ENCODE results near the gene GDE1. TPM values are rescaled to one million over a fixed set of nuclear protein-coding genes. Genes with fewer than 3 reads are reported as not detected.
A peak's percentile ranks its signal among the peaks of the same experiment; 100 is the strongest.

The GDE1 gene
- total and polyA plus RNA-seq, 9 of the 15 experiments (the other 6 are each of a cell fraction or from before 2014, with no cell fraction given), result 18.8 to 40.5 (median 22.3) TPM

DNA sequence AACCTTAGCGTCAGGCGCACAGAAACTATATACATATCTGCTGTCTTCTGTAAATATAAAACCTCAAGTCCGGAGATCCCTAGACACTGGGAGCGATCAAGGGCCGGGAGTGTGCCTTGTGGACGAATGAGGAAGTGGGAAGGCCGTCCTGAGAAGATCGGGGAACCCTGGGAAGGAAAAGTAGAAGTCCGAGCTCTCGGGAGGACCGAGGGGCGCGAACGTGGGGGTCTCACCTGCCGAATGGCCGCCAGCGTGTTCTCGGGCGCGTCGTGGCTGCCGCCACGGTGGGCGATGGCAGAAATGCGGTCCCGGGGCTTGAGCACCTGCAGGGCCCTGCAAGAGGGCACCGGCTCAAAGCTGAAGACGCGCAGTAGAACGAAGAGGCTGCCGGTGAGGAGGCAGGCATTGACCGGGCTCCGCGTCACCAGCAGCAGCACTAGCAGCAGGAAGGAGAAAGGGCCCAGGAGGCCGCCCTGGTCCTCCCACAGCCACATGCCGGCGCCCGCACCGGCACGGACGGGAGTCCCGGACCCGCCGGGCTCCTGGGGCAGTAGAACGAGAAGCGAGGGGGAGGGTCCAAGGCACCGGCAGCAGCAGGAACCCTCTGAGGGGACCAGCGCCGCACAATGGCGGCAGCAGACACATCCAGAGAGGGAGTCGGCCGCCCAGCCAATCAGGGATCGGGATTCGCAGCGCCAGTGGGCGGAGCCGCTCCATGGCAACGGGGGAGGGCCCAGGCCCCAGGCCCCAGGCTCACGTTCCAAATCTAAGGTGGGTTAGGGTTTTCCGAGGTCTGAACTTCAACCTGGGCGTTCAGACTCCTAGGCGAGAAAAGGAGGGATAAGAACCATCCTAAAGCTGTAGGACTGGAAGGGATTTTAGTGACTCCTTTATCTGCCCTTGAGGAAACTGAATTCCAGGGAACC is at the start of gene GDE1 (continued):
- TF ChIP-seq, protein P1, sequence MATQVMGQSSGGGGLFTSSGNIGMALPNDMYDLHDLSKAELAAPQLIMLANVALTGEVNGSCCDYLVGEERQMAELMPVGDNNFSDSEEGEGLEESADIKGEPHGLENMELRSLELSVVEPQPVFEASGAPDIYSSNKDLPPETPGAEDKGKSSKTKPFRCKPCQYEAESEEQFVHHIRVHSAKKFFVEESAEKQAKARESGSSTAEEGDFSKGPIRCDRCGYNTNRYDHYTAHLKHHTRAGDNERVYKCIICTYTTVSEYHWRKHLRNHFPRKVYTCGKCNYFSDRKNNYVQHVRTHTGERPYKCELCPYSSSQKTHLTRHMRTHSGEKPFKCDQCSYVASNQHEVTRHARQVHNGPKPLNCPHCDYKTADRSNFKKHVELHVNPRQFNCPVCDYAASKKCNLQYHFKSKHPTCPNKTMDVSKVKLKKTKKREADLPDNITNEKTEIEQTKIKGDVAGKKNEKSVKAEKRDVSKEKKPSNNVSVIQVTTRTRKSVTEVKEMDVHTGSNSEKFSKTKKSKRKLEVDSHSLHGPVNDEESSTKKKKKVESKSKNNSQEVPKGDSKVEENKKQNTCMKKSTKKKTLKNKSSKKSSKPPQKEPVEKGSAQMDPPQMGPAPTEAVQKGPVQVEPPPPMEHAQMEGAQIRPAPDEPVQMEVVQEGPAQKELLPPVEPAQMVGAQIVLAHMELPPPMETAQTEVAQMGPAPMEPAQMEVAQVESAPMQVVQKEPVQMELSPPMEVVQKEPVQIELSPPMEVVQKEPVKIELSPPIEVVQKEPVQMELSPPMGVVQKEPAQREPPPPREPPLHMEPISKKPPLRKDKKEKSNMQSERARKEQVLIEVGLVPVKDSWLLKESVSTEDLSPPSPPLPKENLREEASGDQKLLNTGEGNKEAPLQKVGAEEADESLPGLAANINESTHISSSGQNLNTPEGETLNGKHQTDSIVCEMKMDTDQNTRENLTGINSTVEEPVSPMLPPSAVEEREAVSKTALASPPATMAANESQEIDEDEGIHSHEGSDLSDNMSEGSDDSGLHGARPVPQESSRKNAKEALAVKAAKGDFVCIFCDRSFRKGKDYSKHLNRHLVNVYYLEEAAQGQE (IDR thresholded peaks at IDR 0.05; ENCODE audit: borderline replicate concordance), result 0 out of 2 replicates have a peak, but pooled peaks have one; percentile 11
- TF ChIP-seq, protein P1 (CRISPR knock-in tag; IDR thresholded peaks at IDR 0.05; ENCODE audit: low read depth), result no peak
- TF ChIP-seq, protein P2, sequence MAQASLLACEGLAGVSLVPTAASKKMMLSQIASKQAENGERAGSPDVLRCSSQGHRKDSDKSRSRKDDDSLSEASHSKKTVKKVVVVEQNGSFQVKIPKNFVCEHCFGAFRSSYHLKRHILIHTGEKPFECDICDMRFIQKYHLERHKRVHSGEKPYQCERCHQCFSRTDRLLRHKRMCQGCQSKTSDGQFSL (CRISPR knock-in tag; IDR thresholded peaks at IDR 0.05), result peak; percentile 54; the same call in 1 of the 2 replicates
- TF ChIP-seq, protein P2 (tag; IDR thresholded peaks at IDR 0.05), result no peak
- TF ChIP-seq, protein P3, sequence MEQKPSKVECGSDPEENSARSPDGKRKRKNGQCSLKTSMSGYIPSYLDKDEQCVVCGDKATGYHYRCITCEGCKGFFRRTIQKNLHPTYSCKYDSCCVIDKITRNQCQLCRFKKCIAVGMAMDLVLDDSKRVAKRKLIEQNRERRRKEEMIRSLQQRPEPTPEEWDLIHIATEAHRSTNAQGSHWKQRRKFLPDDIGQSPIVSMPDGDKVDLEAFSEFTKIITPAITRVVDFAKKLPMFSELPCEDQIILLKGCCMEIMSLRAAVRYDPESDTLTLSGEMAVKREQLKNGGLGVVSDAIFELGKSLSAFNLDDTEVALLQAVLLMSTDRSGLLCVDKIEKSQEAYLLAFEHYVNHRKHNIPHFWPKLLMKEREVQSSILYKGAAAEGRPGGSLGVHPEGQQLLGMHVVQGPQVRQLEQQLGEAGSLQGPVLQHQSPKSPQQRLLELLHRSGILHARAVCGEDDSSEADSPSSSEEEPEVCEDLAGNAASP (IDR thresholded peaks at IDR 0.05), result no peak
- TF ChIP-seq TAF1 (IDR thresholded peaks at IDR 0.05; ENCODE audit: control insufficient read depth, extremely low read depth, insufficient read depth, low read length, severe bottlenecking), result peak; percentile 31
- no peak for TF ChIP-seq MEIS2 (IDR thresholded peaks at IDR 0.05; ENCODE audit: partially characterized antibody)
- TF ChIP-seq, protein P4, sequence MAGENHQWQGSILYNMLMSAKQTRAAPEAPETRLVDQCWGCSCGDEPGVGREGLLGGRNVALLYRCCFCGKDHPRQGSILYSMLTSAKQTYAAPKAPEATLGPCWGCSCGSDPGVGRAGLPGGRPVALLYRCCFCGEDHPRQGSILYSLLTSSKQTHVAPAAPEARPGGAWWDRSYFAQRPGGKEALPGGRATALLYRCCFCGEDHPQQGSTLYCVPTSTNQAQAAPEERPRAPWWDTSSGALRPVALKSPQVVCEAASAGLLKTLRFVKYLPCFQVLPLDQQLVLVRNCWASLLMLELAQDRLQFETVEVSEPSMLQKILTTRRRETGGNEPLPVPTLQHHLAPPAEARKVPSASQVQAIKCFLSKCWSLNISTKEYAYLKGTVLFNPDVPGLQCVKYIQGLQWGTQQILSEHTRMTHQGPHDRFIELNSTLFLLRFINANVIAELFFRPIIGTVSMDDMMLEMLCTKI (IDR thresholded peaks at IDR 0.05; ENCODE audit: partially characterized antibody), result no peak
- peak; percentile 49; the same call in 1 of the 2 replicates for TF ChIP-seq SMAD4 (CRISPR knock-in tag; conservative IDR thresholded peaks at IDR 0.05)
